ENCODE results near the gene A3GALT2. TPM values are rescaled to one million over a fixed set of nuclear protein-coding genes. Genes with fewer than 3 reads are reported as not detected.

Gene A3GALT2
- polyA plus RNA-seq, 1 donor from 2014 or later: 0.35 TPM

GRCh38 chr1:33354707-33355316 is 33.9 kb upstream of the A3GALT2 start:
- no peak overlapping the region for H3K9ac ChIP-seq (ENCODE audit: low read length)
- no peak overlapping the region for H2AFZ ChIP-seq (ENCODE audit: low read depth, low read length)
- H3K9me2 ChIP-seq (ENCODE audit: insufficient read depth, low read length): no peaks in the 10 kb centered on the region
- no peak for TF ChIP-seq EP300 (conservative IDR thresholded peaks at IDR 0.05; ENCODE audit: poor library complexity, severe bottlenecking)
- no peak for TF ChIP-seq REST (IDR thresholded peaks at IDR 0.05; ENCODE audit: borderline replicate concordance)
- TF ChIP-seq MXI1 (conservative IDR thresholded peaks at IDR 0.05; ENCODE audit: poor library complexity, severe bottlenecking): no peak
- TF ChIP-seq SMC3 (conservative IDR thresholded peaks at IDR 0.05; ENCODE audit: poor library complexity): no peak
- no peak for TF ChIP-seq RAD21 (conservative IDR thresholded peaks at IDR 0.05)
- no peak for TF ChIP-seq POLR2AphosphoS5 (IDR thresholded peaks at IDR 0.05)
- no peak for TF ChIP-seq EZH2 (IDR thresholded peaks at IDR 0.05; ENCODE audit: borderline replicate concordance, insufficient read depth, low read length, poor library complexity, severe bottlenecking)
- TF ChIP-seq CTCF (IDR thresholded peaks at IDR 0.05; ENCODE audit: poor library complexity, severe bottlenecking): no peak
- no peak overlapping the region for H3K4me2 ChIP-seq (ENCODE audit: low read length)
- no peaks in the 10 kb centered on the region for H3K9me3 ChIP-seq (ENCODE audit: low read length)
- H3K27ac ChIP-seq (ENCODE audit: low read length): no peak overlapping the region
- no peaks in the 10 kb centered on the region for H4K20me1 ChIP-seq (ENCODE audit: insufficient read depth)
- H3F3A ChIP-seq (ENCODE audit: insufficient read depth, low read length, poor library complexity, severe bottlenecking): no peaks in the 10 kb centered on the region
- H3K36me3 ChIP-seq (ENCODE audit: insufficient read depth, low read length): peaks cover 31% of the 10 kb centered on the region
- no peaks in the 10 kb centered on the region for H3K27me3 ChIP-seq (ENCODE audit: insufficient read depth, low read depth, low read length)
- H3K4me3 ChIP-seq (ENCODE audit: low read length): no peak overlapping the region
- peaks cover 13% of the 10 kb centered on the region for H3K79me2 ChIP-seq (replicated peaks; ENCODE audit: insufficient read depth, low read length)

GRCh38 chr1:33353531-33353930 is 32.6 kb upstream of the A3GALT2 start:
- peaks cover 20% of the 10 kb centered on the region for H3K36me3 ChIP-seq (ENCODE audit: insufficient read depth, low read length)
- TF ChIP-seq EZH2 (IDR thresholded peaks at IDR 0.05; ENCODE audit: borderline replicate concordance, insufficient read depth, low read length, poor library complexity, severe bottlenecking) (no peak), POLR2AphosphoS5 (IDR thresholded peaks at IDR 0.05) (no peak)
- no peak overlapping the region for H3K9ac ChIP-seq (ENCODE audit: low read length)
- no peaks in the 10 kb centered on the region for H4K20me1 ChIP-seq (ENCODE audit: insufficient read depth)
- H3K27ac ChIP-seq (ENCODE audit: low read length): no peak overlapping the region
- no peaks in the 10 kb centered on the region for H3K9me2 ChIP-seq (ENCODE audit: insufficient read depth, low read length)
- H2AFZ ChIP-seq (ENCODE audit: low read depth, low read length): no peak overlapping the region
- H3K27me3 ChIP-seq (ENCODE audit: insufficient read depth, low read depth, low read length): no peaks in the 10 kb centered on the region
- no peaks in the 10 kb centered on the region for H3F3A ChIP-seq (ENCODE audit: insufficient read depth, low read length, poor library complexity, severe bottlenecking)
- H3K4me3 ChIP-seq (ENCODE audit: low read length): no peak overlapping the region
- H3K79me2 ChIP-seq (replicated peaks; ENCODE audit: insufficient read depth, low read length): peaks cover 20% of the 10 kb centered on the region
- H3K4me2 ChIP-seq (ENCODE audit: low read length): no peak overlapping the region
- H3K9me3 ChIP-seq (ENCODE audit: low read length): no peaks in the 10 kb centered on the region
